ENCODE measurements around the gene CSNK1G2.

- TF ChIP-seq CTCF (IDR thresholded peaks at IDR 0.05) (no peak), POLR2A (IDR thresholded peaks at IDR 0.05) (no peak)
Measured at GRCh38 chr19:1905863-1906375, 35.1 kb upstream of the CSNK1G2 start.
